K562 (cell line): ENCODE data around the gene ZBTB32. TPM values are rescaled to one million over a fixed set of nuclear protein-coding genes. Genes with fewer than 3 reads are reported as not detected.

Experiments used
- ATAC-seq: fragments of 200-7000 bp; cut with Tn5 transposase; 3 replicates; pipeline ENCODE4 v1.9.1; 2020; ENCODE audit warnings: moderate library complexity
- BruUV-seq: library from RNA; stranded (reverse); fragments of 400-500 nt; replicated peaks from 2 replicates; lab custom pipeline; 2021; lab: Mats Ljungman, UMichigan
- CTCF ChIA-PET: fragments of 300-600 bp; formaldehyde crosslinking; extraction: SDS; loops from one replicate; lab custom pipeline; 2021; ENCODE audit warnings: low intra/inter-chr PET ratio; lab: Yijun Ruan, JAX
- POLR2A ChIA-PET: fragments of 300-600, 350-650 bp; sonication (Branson Sonifier 250); formaldehyde crosslinking; extraction: SDS; loops from one replicate; lab custom pipeline; 2021; ENCODE audit warnings: antibody characterized with exemption, inconsistent platforms; lab: Yijun Ruan, JAX
- DNase-seq, 4 experiments: peaks; one replicate each; pipeline versions ENCODE4 v3.0.0 to v3.0.0-alpha.2; 2011 to 2018; ENCODE audit warnings: low spot score in 3 of 4, mixed read lengths in 3 of 4; ENCODE audit errors: extremely low read depth in 1 of 4
- FAIRE-seq: peaks from 2 replicates; lab custom pipeline; 2011; peaks lifted over from hg19 to GRCh38; lab: Jason Lieb, UNC
- H2AFZ ChIP-seq: 2 replicates; pipeline ENCODE4 v1.6.0; 2011; ENCODE audit warnings: low read depth, low read length, control low read depth, inconsistent platforms
- H3K27ac ChIP-seq: fragments of 200-600 bp; 3 replicates; pipeline ENCODE4 v1.8.0; 2011; ENCODE audit warnings: low read depth, mild to moderate bottlenecking, control low read depth, inconsistent platforms, low read length, moderate library complexity, mixed read lengths; ENCODE audit errors: extremely low read depth
- H3K27me3 ChIP-seq, 2 experiments: fragments of 300-600 bp in 1 of 2; 2 replicates in 1 of 2; 3 replicates in 1 of 2; pipeline versions ENCODE4 v1.6.0 to v1.8.0; 2011; ENCODE audit warnings: inconsistent platforms in 2 of 2, low read length in 2 of 2, mild to moderate bottlenecking in 1 of 2, mixed read lengths in 1 of 2, moderate library complexity in 1 of 2; ENCODE audit not compliant: control insufficient read depth in 2 of 2, insufficient read depth in 2 of 2
- H3K36me3 ChIP-seq: fragments of 300-600 bp; 3 replicates; pipeline ENCODE4 v1.8.0; 2011; ENCODE audit warnings: mild to moderate bottlenecking, low read length, inconsistent platforms; ENCODE audit not compliant: control insufficient read depth, insufficient read depth
- H3K4me1 ChIP-seq, 2 experiments: fragments of 200-600 bp in 1 of 2; replicated peaks in 1 of 2; 2 replicates in 1 of 2; 3 replicates in 1 of 2; pipeline versions ENCODE4 v1.5.1 to v1.8.0; 2011; ENCODE audit warnings: inconsistent platforms in 2 of 2, low read length in 2 of 2, mild to moderate bottlenecking in 1 of 2, mixed read lengths in 1 of 2, moderate library complexity in 1 of 2; ENCODE audit not compliant: control insufficient read depth in 2 of 2, insufficient read depth in 2 of 2
- H3K4me2 ChIP-seq: 2 replicates; pipeline ENCODE4 v1.6.1; 2011; ENCODE audit warnings: low read length, control low read depth, inconsistent platforms, mixed read lengths; ENCODE audit not compliant: insufficient read depth
- H3K4me3 ChIP-seq: fragments of 200-600 bp; sonication (generic), shearing (Covaris generic); 2 replicates; pipeline ENCODE4 v1.5.1; 2016; ENCODE audit warnings: control low read depth, inconsistent platforms
- H3K79me2 ChIP-seq: fragments of 200-600 bp; 3 replicates; pipeline ENCODE4 v1.8.0; 2011; ENCODE audit warnings: low read length, inconsistent platforms; ENCODE audit not compliant: control insufficient read depth, insufficient read depth
- H3K9ac ChIP-seq, 2 experiments: 2 replicates each; pipeline versions ENCODE4 v1.6.0 to v1.6.1; 2011; ENCODE audit warnings: low read depth in 2 of 2, low read length in 2 of 2, control low read depth in 1 of 2, inconsistent platforms in 1 of 2, mild to moderate bottlenecking in 1 of 2, mixed read lengths in 1 of 2; ENCODE audit not compliant: insufficient read depth in 1 of 2
- H3K9me1 ChIP-seq: one replicate; pipeline ENCODE4 v1.6.0; 2011; ENCODE audit warnings: inconsistent platforms, mild to moderate bottlenecking, low read length, moderate library complexity; ENCODE audit not compliant: control insufficient read depth, insufficient read depth
- H3K9me3 ChIP-seq: replicated peaks from 2 replicates; pipeline ENCODE4 v1.5.1; 2011; ENCODE audit warnings: low read depth, low read length, inconsistent platforms; ENCODE audit not compliant: control insufficient read depth, insufficient read depth
- H4K20me1 ChIP-seq: replicated peaks from 2 replicates; pipeline ENCODE4 v1.6.1; 2011; ENCODE audit warnings: low read length, inconsistent platforms, mixed read lengths; ENCODE audit not compliant: control insufficient read depth, insufficient read depth
- MCM7 ChIP-seq, 2 experiments: fragments of 450-650 bp; IDR thresholded peaks; 2 replicates each; pipeline ENCODE4 v1.6.1; 2016 to 2018
- XRCC4 ChIP-seq: IDR thresholded peaks from one replicate; pipeline ENCODE4 v1.6.1; 2011; ENCODE audit not compliant: insufficient read depth, insufficient read length; ENCODE audit errors: extremely low read depth
- ZC3H11A ChIP-seq: IDR thresholded peaks from 2 replicates; pipeline ENCODE4 v1.6.1; 2012; ENCODE audit warnings: low read depth, low read length, improper control_type of control experiment
- ZNF431 ChIP-seq: sonication (generic); formaldehyde crosslinking; IDR thresholded peaks from 2 replicates; pipeline ENCODE4 v1.8.0; 2022; ENCODE audit warnings: mild to moderate bottlenecking, missing genetic modification reagents
- WGBS: fragments of 100-300 bp; shearing (Covaris generic); methylation state at CpG from one replicate; pipeline ENCODE4 v1.1.6; 2016; ENCODE audit warnings: low coverage, mixed read lengths; ENCODE audit not compliant: insufficient coverage; ENCODE audit errors: missing lambda C conversion rate; 5-methylcytosine and 5-hydroxymethylcytosine counted together
- in situ Hi-C: fragments of 300-500 bp; cut with MboI; formaldehyde crosslinking; loops from 4 replicates; pipeline ENCODE4 v1.15.0; 2018; ENCODE audit warnings: inconsistent platforms, mixed read lengths
- intact Hi-C: fragments of 100-400 bp; cut with micrococcal nuclease; formaldehyde crosslinking; loops from 2 replicates; pipeline ENCODE4 v1.14.2; 2022
- polyA plus RNA-seq, 8 experiments: library from polyadenylated mRNA; depleted of rRNA in 4 of 8; stranded (reverse) in 5 of 8; unstranded in 3 of 8; fragments of >200 nt; fragmentation: Nextera tagmentation in 2 of 8; fragmentation: Illumina TruSeq in 1 of 8; extraction: Ambion mirVana in 2 of 8; extraction: Trizol in 1 of 8; gene quantifications; 2 replicates each; pipeline versions ENCODE4 v1.2.1 to v1.2.3, GENCODE V29; 2011 to 2014; ENCODE audit warnings: inconsistent platforms in 1 of 8, missing spikeins in 1 of 8
- total RNA-seq, 7 experiments: library from RNA; depleted of rRNA in 6 of 7; stranded (reverse); fragments of >200 nt in 6 of 7; fragmentation: Illumina TruSeq in 2 of 7; extraction: Trizol in 2 of 7; gene quantifications; 2 replicates each; pipeline versions ENCODE4 v1.2.1 to v1.2.3, GENCODE V29; 2011 to 2021; ENCODE audit warnings: low replicate concordance in 1 of 7
- TF ChIP-seq, protein P1 (sequence below), 3 experiments: fragments of 200-800 bp in 1 of 3; sonication (Bioruptor generic) in 1 of 3; sonication (generic) in 1 of 3; formaldehyde crosslinking in 1 of 3; IDR thresholded peaks; 2 replicates each; pipeline versions ENCODE4 v1.6.1 to v1.8.0; 2016 to 2022; ENCODE audit warnings: mild to moderate bottlenecking in 2 of 3, missing compliant biosample characterization in 2 of 3, missing genetic modification characterization in 2 of 3, missing genetic modification reagents in 1 of 3
- TF ChIP-seq, protein P2 (sequence below), 2 experiments: fragments of 450-650 bp; IDR thresholded peaks; 2 replicates each; pipeline ENCODE4 v1.6.1; 2016; ENCODE audit warnings: mild to moderate bottlenecking in 2 of 2, borderline replicate concordance in 1 of 2, low read depth in 1 of 2, moderate library complexity in 1 of 2
- TF ChIP-seq, protein P3 (sequence below): IDR thresholded peaks from 2 replicates; pipeline ENCODE4 v1.6.1; 2011; ENCODE audit not compliant: insufficient read length; ENCODE audit errors: extremely low read depth
- TF ChIP-seq, protein P4 (sequence below), 2 experiments: IDR thresholded peaks in 1 of 2; conservative IDR thresholded peaks in 1 of 2; 2 replicates each; pipeline ENCODE4 v1.6.1; 2016; ENCODE audit warnings: low read depth in 2 of 2, mild to moderate bottlenecking in 1 of 2, missing compliant biosample characterization in 1 of 2, missing genetic modification characterization in 1 of 2, moderate library complexity in 1 of 2

ZBTB32 gene
- total and polyA plus RNA-seq, 9 of the 15 experiments (the other 6 are each of a cell fraction or from before 2014, with no cell fraction given): 0.20 TPM; not detected in 8

DNA sequence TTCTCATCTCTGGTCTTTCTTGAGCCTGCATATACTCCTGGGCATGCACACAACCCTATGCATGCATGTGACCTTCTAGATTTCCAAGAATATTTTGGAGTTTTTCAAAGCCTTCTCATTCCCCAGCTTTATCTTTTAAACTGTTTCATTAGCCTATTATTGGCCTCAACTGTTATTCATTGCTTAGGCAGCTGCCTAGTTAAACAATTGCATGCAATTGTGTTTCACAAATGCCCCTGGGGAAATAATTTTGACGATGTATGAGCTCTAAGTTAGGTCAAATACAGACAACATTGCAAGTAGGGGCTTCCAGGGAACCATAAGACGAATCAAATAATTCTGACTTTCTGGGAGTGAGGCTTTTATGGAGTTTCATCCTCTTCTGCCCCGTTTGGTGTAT lies 40.4 kb upstream of the ZBTB32 start:
- Histone ChIP-seq H3K9ac (no peak overlapping the region), H3K79me2 (no peaks in the 10 kb centered on the region), H3K36me3 (no peaks in the 10 kb centered on the region), H3K4me1 (peaks cover 0 to 12% of the 10 kb centered on the region in 2 experiments; a peak in 2 of 5 replicates), H4K20me1 (no peaks in the 10 kb centered on the region), H3K4me3 (no peak overlapping the region), H3K27ac (no peak overlapping the region), H2AFZ (no peak overlapping the region), H3K9me3 (no peaks in the 10 kb centered on the region), H3K4me2 (no peak overlapping the region), H3K27me3 (peaks cover 11 to 20% of the 10 kb centered on the region in 2 experiments; a peak in 4 of 5 replicates), H3K9me1 (no peaks in the 10 kb centered on the region)
- CTCF ChIA-PET: no interaction called here
- in situ Hi-C loops: no loop called here
- POLR2A ChIA-PET: interaction anchor here (1.2 kb wide), 1 partner anchor 10 kb away, joined by 3 read pairs; no protein-coding TSS in a partner anchor
- no peak for FAIRE-seq
- DNase-seq: no peak
- 10% methylated on average over 3 of the region's 3 CpGs for WGBS
- intact Hi-C loops: no loop called here
- ATAC-seq: no peak
- no TSS peak for BruUV-seq
- no peak for TF ChIP-seq XRCC4
- TF ChIP-seq ZNF431: no peak
- no peak for TF ChIP-seq MCM7 (IDR thresholded peaks at IDR 0.05)
- TF ChIP-seq, protein P1, sequence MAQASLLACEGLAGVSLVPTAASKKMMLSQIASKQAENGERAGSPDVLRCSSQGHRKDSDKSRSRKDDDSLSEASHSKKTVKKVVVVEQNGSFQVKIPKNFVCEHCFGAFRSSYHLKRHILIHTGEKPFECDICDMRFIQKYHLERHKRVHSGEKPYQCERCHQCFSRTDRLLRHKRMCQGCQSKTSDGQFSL (CRISPR knock-in tag; IDR thresholded peaks at IDR 0.05): no peak
- TF ChIP-seq, protein P1 (tag; IDR thresholded peaks at IDR 0.05): no peak
- TF ChIP-seq, protein P2, sequence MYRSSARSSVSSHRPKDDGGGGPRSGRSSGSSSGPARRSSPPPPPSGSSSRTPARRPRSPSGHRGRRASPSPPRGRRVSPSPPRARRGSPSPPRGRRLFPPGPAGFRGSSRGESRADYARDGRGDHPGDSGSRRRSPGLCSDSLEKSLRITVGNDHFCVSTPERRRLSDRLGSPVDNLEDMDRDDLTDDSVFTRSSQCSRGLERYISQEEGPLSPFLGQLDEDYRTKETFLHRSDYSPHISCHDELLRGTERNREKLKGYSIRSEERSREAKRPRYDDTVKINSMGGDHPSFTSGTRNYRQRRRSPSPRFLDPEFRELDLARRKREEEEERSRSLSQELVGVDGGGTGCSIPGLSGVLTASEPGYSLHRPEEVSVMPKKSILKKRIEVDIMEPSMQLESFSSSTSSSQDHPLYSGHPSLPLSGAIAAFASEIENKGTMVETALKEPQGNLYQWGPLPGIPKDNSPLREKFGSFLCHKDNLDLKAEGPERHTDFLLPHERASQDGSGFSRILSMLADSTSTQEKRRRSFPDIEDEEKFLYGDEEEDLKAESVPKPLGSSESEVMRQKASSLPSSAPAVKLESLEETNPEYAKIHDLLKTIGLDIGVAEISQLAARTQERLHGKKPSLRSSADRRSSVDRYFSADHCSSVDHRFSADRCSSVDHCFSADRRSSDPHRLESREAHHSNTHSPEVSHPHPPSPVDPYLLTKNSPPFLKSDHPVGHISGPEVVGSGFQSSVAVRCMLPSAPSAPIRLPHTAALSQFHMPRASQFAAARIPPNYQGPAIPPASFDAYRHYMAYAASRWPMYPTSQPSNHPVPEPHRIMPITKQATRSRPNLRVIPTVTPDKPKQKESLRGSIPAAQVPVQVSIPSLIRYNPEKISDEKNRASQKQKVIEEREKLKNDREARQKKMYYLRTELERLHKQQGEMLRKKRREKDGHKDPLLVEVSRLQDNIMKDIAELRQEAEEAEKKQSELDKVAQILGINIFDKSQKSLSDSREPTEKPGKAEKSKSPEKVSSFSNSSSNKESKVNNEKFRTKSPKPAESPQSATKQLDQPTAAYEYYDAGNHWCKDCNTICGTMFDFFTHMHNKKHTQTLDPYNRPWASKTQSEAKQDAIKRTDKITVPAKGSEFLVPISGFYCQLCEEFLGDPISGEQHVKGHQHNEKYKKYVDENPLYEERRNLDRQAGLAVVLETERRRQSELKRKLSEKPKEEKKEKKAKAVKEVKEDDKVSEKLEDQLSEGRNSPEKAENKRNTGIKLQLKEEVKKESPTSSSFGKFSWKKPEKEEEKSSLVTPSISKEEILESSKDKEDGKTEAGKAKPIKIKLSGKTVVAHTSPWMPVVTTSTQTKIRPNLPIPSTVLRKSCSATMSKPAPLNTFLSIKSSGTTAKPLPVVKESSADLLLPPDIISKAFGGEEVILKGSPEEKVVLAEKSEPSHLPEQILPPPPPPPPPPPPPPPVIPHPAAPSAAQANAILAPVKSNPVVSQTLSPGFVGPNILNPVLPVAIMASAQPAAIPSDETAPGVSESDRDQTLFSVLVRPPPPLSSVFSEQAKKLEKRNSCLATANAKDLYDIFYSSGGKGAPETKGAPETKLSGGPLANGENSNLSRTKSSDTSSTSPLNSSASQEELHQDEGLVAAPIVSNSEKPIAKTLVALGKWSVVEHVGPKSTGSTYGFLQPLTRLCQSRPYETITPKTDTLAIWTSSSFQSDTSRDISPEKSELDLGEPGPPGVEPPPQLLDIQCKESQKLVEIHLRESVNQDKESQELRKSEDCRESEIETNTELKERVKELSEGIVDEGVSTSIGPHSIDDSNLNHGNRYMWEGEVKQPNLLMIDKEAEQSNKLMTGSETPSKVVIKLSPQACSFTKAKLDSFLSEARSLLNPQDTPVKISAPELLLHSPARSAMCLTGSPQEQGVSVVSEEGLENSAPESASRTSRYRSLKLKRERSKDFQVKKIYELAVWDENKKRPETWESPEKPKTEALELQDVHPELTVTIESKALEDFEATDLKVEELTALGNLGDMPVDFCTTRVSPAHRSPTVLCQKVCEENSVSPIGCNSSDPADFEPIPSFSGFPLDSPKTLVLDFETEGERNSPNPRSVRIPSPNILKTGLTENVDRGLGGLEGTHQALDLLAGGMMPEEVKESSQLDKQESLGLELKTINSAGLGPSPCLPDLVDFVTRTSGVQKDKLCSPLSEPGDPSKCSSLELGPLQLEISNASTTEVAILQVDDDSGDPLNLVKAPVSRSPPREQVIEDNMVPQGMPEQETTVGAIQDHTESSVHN (IDR thresholded peaks at IDR 0.05; ENCODE audit: borderline replicate concordance in 1 of 2, low read depth in 1 of 2): no peak
- TF ChIP-seq, protein P3, sequence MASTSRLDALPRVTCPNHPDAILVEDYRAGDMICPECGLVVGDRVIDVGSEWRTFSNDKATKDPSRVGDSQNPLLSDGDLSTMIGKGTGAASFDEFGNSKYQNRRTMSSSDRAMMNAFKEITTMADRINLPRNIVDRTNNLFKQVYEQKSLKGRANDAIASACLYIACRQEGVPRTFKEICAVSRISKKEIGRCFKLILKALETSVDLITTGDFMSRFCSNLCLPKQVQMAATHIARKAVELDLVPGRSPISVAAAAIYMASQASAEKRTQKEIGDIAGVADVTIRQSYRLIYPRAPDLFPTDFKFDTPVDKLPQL: no peak
- TF ChIP-seq ZC3H11A: no peak
- TF ChIP-seq, protein P4, sequence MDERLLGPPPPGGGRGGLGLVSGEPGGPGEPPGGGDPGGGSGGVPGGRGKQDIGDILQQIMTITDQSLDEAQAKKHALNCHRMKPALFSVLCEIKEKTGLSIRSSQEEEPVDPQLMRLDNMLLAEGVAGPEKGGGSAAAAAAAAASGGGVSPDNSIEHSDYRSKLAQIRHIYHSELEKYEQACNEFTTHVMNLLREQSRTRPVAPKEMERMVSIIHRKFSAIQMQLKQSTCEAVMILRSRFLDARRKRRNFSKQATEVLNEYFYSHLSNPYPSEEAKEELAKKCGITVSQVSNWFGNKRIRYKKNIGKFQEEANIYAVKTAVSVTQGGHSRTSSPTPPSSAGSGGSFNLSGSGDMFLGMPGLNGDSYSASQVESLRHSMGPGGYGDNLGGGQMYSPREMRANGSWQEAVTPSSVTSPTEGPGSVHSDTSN (CRISPR knock-in tag; IDR thresholded peaks at IDR 0.05; ENCODE audit: low read depth): no peak
- TF ChIP-seq, protein P4 (tag; conservative IDR thresholded peaks at IDR 0.05; ENCODE audit: low read depth): no peak
